ENCODE measurements around the gene PAIP2B. TPM values are rescaled to one million over a fixed set of nuclear protein-coding genes. Genes with fewer than 3 reads are reported as not detected.

The PAIP2B gene
- polyA plus RNA-seq, 3 donors: 0.08 to 0.20 (median 0.17) TPM

- Histone ChIP-seq H3K36me3 (replicated peaks in 1 of 2; ENCODE audit: control insufficient read depth in 1 of 2, insufficient read depth in 2 of 2, low read length in 2 of 2) (no peaks in the 10 kb centered on the region), H3K4me2 (replicated peaks; ENCODE audit: extremely low read depth, low read length, poor library complexity, severe bottlenecking) (no peak overlapping the region), H3K4me3 (replicated peaks in 1 of 3; ENCODE audit: low read depth in 2 of 3, low read length in 3 of 3) (no peak overlapping the region), H3K4me1 (ENCODE audit: control insufficient read depth in 1 of 2, insufficient read depth in 2 of 2, low read length in 2 of 2) (no peaks in the 10 kb centered on the region), H3K27ac (ENCODE audit: low read depth in 1 of 2, low read length in 2 of 2) (no peak overlapping the region), H2AFZ (ENCODE audit: insufficient read depth, low read depth, low read length, poor library complexity, severe bottlenecking) (no peak overlapping the region), H3K9me3 (replicated peaks in 1 of 2; ENCODE audit: control insufficient read depth in 1 of 2, insufficient read depth in 1 of 2, low read length in 2 of 2) (no peaks in the 10 kb centered on the region), H4K20me1 (ENCODE audit: insufficient read depth, low read length) (no peaks in the 10 kb centered on the region), H3K79me2 (ENCODE audit: insufficient read depth, low read length) (no peaks in the 10 kb centered on the region), H3K27me3 (ENCODE audit: control insufficient read depth in 2 of 2, insufficient read depth in 2 of 2, low read length in 2 of 2) (no peaks in the 10 kb centered on the region), H3K9ac (ENCODE audit: insufficient read depth, low read length, poor library complexity, severe bottlenecking) (no peak overlapping the region)
- WGBS (ENCODE audit: insufficient coverage): no CpG with 5 or more reads among the region's 3 CpGs
- DNase-seq: no peak
- no peaks in the 10 kb centered on the region for H3K9me3 Mint-ChIP-seq
- no peaks in the 10 kb centered on the region for H3K36me3 Mint-ChIP-seq
- H3K27me3 Mint-ChIP-seq (ENCODE audit: low read depth in 3 of 3): no peaks in the 10 kb centered on the region
- intact Hi-C loops (cut with micrococcal nuclease): no loop called here
- no peaks in the 10 kb centered on the region for H3K4me1 Mint-ChIP-seq
- TF ChIP-seq CTCF (IDR thresholded peaks at IDR 0.05): no peak
- H3K4me3 Mint-ChIP-seq: no peak overlapping the region
- H3K27ac Mint-ChIP-seq: no peak overlapping the region
These were observed 11.5 kb downstream of the PAIP2B start for GRCh38 chr2:71215447-71215846.

- Mint-ChIP-seq H3K27me3 (ENCODE audit: low read depth in 3 of 3) (no peaks in the 10 kb centered on the region), H3K4me1 (no peaks in the 10 kb centered on the region), H3K4me3 (no peak overlapping the region), H3K36me3 (no peaks in the 10 kb centered on the region), H3K27ac (no peak overlapping the region), H3K9me3 (no peaks in the 10 kb centered on the region)
- H3K9me3 ChIP-seq (replicated peaks in 1 of 2; ENCODE audit: control insufficient read depth in 1 of 2, insufficient read depth in 1 of 2, low read length in 2 of 2): no peaks in the 10 kb centered on the region
- no CpG with 5 or more reads among the region's 2 CpGs for WGBS (ENCODE audit: insufficient coverage)
- no peaks in the 10 kb centered on the region for H3K27me3 ChIP-seq (ENCODE audit: control insufficient read depth in 2 of 2, insufficient read depth in 2 of 2, low read length in 2 of 2)
- no peaks in the 10 kb centered on the region for H3K4me1 ChIP-seq (ENCODE audit: control insufficient read depth in 1 of 2, insufficient read depth in 2 of 2, low read length in 2 of 2)
- no peak overlapping the region for H3K27ac ChIP-seq (ENCODE audit: low read depth in 1 of 2, low read length in 2 of 2)
- intact Hi-C loops (cut with micrococcal nuclease): no loop called here
- H3K4me2 ChIP-seq (replicated peaks; ENCODE audit: extremely low read depth, low read length, poor library complexity, severe bottlenecking): no peak overlapping the region
- TF ChIP-seq CTCF (IDR thresholded peaks at IDR 0.05): no peak
- no peak overlapping the region for H3K4me3 ChIP-seq (replicated peaks in 1 of 3; ENCODE audit: low read depth in 2 of 3, low read length in 3 of 3)
- H3K79me2 ChIP-seq (ENCODE audit: insufficient read depth, low read length): no peaks in the 10 kb centered on the region
- no peak for DNase-seq
- no peaks in the 10 kb centered on the region for H3K36me3 ChIP-seq (replicated peaks in 1 of 2; ENCODE audit: control insufficient read depth in 1 of 2, insufficient read depth in 2 of 2, low read length in 2 of 2)
- no peaks in the 10 kb centered on the region for H4K20me1 ChIP-seq (ENCODE audit: insufficient read depth, low read length)
- H3K9ac ChIP-seq (ENCODE audit: insufficient read depth, low read length, poor library complexity, severe bottlenecking): no peak overlapping the region
- no peak overlapping the region for H2AFZ ChIP-seq (ENCODE audit: insufficient read depth, low read depth, low read length, poor library complexity, severe bottlenecking)
These were observed 14.6 kb downstream of the PAIP2B start for GRCh38 chr2:71212336-71212735.

All from CD14-positive monocyte (primary cell).